ENCODE results near the gene COL18A1.
"Not testable (repeated sequence)": the region's sequence is repeated elsewhere in the genome, so short reads cannot be mapped to it uniquely, and the experiment has no call there.

The COL18A1 gene

DNA sequence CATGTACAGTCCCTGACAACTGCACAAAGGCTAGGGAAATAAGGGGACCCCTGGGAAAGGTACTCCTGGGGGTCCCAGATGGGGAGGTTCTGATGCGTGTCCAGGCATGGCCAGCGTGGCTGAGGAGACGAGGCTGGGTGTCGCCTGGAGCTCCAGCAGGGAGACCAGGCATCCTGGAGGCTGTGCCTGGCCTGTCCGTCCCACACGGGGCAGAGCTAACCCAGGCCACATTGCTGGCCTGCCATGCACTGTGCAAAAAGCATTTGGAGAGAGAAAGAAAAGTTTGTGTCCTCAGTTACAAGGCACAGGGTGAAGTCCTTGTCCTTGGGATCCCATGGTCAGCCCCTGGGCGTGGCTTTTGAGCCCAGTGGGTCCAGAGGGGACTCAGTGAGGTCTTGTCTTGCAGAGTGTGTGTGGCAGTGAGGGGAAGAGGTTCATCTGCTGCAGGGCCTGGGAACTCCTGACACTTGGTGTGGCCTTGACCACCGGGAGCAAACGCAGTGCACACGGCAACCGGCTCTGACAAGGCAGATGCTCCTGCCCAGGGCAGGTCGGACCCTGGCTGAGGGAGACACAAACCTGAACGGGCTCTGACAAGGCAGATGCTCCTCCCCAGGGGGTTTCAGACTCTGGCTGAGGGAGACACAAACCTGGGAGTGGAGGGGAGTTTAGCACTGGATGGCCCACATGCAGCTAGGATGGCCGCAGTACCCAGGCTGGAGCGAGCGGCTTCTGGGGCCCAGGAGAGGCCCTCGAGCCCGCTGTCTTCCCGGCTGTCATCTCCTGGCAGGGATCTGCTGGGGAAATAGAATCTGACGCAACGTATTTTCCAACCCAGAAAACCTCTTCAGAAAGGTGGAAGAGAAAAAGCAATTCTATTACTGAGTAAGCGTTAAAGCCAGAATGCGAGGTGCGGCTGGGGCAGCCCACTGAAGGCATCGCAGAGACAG is 37.3 kb upstream of the COL18A1 start:
- no peak for DNase-seq (ENCODE audit: low read depth)

DNA sequence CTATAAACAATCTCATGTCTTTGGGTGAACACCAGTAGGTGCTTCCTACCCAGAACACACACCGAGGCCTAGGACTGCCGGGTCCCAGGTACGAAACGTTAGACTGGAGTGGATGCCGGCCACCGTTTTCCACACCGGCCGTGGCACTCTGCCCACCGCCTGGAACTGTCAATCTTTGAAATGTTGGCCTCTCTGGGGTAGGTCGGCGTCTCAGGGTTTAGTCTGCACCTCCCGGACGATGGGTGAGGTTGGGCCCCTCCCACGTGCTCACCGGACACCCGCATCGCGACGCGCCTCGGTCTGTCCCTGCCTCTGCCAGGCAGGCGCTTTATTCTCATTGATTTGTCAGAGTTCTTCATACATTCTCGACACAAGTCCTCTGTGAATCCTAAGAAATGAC is 35.9 kb upstream of the COL18A1 start:
- DNase-seq (ENCODE audit: low read depth): not testable (repeated sequence)

DNA sequence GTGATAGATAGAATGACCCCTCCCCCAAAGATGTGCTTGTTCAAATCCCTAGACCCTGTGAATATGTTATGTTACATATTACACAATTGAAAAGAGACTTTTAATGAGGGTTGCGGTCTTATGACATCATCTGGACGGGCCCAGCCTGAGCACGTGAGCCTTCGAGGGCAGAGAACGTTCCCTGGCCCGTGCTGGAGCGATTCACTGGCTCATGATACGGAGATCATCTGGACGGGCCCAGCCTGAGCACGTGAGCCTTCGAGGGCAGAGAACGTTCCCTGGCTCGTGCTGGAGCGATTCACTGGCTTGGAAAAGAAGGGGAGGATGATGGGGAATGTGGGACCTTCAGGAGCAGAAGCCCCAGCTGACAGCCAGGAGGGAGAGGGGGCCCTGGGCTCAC is 34.4 kb upstream of the COL18A1 start:
- no peak for DNase-seq (ENCODE audit: low read depth)

DNA sequence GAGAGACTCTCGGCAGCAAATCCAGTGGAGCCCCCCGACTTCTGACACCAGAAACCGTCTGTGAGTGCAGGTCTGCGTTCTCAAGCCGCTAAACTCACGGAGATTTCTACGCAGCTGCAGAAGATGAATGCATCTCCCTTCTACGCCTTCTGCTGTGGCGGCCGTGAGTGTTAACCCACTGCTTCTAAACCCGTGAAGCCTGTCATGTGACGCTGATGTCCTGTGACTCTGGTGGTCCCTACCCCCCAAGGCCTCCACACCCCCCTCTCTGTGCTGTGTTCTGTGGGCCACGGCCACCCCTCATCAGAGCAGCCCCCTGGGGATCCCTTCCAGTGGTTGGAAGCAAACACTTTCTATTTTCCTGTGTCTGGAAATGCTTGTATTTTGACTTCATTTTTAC is 33.9 kb upstream of the COL18A1 start:
- no peak for DNase-seq (ENCODE audit: low read depth)

DNA sequence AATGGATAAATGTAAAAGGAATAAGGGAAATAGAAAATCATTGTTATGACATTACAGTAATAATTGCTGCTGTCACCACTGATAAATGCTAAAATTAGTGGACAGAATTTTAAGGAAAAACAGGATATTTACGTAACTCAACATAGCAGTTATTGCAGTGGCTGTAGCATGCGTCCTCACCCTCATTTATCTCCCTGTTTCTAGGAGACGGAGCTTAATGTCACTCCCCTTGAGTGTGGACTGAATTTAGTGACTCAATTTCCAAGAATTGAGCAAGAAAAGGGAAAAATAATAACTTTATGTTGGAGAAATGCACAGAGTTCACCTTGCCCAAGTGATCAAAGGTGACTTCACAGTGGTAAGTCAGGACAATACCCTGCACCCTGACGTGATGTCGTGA is 33.3 kb upstream of the COL18A1 start:
- no peak for DNase-seq (ENCODE audit: low read depth)

DNA sequence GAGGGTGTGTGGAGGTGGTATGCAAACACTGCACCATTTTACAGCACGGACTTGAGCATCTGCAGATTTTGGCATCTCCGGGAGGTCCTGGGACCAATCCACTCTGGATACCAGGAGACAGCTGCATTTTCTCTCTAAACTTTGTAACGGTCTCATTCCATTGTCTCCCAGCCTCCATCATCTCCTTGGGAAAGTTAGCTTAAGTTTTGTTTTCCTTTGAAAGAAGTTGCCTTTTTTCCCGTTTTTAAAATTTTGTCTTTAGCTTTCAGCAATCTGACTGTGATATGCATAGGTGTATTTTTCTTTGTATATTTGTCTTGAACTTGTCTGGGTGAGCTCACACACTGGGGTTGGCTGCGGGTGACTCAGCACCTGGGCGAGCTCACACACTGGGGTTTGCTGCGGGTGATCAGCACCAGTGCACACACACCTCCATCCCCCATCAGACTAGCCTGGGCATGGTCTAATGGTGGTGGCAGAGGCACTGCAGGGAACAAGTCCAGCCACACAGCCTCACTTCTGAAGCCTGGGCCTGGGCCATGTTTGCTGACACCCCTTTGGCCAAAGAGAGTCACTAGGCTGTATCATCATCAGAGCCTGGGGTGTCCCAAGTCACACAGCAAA is 32.1 kb upstream of the COL18A1 start:
- no peak for DNase-seq (ENCODE audit: low read depth)

DNA sequence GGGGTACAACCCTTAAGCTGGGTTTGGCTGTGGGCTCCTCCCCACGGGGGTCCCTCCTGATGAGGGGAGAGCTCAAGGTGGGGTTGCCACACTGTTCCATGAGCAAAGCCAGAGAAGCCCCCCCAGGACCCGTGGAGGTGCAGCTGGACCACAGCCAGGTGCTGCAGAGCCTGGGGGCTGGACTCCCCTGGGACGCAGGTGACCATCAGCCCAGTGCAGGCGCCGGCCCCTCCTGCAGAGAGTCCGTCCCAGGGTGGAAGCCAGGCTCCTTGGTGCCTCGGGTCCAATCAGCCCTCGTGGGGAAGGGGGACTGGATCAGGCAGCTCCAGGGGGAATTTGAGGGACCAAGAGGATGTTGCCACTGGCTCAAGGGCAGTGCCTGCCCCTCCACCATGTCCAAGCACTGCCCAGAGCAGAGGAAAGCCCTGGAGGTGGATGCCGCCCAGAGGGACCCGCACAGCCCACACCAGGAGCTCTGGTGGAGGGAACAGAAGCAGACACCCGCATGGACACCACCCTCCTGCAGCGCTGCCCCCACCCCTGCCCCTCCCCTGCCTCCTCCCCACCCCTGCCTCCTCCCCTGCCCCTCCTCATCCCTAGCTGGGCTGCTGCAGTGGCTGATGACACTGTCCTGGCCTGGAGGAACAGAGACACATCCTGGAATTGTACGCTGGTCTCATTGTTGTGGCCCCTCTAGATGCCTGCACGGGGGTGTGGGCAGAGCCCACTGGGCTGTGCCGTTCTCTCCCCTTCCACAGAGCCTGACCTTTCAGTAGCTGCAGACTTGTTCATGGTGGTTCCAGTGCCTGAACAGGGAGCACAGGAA is 30.8 kb upstream of the COL18A1 start:
- no peak for DNase-seq (ENCODE audit: low read depth)

DNA sequence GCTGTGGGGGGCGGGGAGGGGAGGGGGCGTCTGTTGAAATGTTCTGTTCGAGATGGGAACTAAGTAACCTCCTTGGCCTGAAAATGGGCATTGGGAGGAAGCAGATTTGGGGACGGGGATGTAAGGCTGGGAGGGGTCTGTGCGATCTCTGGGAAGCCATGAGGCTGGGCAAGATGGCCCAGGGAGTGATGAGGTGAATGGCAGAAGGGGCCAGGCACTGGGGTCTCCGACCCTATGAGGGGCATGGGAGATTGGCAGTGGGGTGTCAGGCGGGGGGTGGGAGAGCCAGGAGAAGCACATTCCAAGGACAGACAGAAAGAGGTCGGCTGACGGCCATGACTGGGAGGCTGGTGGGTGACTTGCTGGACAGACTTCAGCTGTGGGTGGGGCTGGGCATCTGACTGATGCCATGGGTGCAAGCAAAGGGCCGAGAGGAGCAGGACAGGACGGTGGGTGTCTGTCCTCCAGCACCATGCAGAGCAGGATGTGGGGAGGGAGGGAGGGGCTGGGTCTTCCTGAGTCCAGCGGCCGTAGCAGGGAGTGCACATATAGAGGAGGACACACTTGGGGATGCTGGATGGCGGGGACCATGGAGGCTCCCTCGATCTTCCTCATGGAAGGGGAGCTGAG is 30.0 kb upstream of the COL18A1 start:
- no peak for DNase-seq (ENCODE audit: low read depth)

DNA sequence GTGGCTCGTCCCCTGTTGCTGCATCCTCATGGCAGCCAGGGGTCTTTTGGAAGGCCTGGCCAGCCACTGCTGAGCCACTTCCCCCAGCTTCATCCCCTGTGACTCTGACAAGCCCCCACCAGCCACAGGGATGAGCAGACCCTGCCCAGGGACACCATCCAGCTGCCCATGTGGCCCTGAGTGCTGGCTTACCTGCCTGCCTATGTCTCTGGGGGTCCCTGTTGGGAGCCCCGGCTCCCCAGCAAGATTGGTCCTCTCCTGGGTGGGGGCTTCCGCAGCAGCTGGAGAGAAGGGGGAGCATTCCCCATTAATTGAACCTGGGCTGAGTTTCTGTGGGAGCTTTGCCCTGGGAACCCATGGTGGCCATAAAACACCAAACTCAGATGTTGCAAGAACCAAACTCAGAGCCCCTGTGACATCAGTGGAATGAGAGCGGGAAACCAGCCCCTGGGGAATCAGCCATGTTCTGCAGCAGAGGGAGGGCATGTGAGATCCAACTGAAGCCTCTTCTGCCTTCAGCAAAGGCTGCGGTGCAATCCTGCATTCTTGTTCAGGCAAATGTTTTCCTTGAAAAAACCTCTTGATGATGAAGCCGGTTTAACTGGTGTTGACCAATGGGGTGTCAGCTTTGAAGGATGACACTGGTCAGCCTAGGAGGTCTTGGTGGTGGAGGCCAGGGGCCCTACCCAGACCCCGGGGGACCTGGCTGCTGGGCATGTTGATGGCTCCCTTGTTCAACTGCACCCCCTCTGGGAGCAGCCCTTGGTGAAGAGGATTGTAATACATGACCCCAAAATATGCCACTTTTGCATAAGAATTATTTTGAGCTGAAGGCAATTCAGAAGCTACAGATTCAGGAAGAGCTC is 28.3 kb upstream of the COL18A1 start:
- DNase-seq (ENCODE audit: low read depth): no peak

DNA sequence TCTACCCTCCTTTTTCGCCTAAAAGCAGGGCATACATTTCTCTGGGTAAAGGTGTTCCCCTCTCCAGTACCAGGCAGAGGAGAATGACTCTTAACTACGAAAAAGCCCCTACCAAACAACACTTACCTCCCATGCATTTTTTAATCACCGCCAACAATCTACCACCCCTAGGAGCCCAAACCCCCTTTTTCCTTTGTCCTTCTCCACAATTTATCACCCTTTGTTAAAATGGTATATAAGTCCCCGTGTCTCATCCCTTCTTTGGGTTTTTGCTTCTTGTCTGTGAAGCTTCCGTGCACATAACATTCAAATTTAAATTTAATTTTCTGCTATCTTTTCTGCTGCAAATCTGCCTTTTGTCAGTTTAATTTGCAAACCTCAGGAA is 27.6 kb upstream of the COL18A1 start:
- DNase-seq (ENCODE audit: low read depth): no peak

DNA sequence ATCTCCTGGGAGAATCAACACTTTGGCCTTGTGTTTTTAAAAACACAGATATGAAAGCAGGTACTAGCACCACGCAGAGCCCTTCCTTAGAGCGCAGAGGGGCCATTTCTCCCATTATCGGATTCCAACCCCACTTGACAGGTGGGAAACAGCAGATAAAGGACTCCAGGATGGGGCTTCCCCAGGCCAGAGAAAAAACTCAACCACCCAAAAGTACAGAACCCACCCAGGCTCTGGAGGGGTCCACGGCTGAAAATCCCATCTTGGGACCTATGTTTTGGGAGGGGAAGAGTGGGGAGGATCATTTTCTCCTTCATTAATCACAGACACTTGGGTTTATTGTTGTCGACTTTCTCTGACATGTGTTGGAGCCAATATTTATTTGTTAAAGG is 27.1 kb upstream of the COL18A1 start:
- DNase-seq (ENCODE audit: low read depth): no peak

DNA sequence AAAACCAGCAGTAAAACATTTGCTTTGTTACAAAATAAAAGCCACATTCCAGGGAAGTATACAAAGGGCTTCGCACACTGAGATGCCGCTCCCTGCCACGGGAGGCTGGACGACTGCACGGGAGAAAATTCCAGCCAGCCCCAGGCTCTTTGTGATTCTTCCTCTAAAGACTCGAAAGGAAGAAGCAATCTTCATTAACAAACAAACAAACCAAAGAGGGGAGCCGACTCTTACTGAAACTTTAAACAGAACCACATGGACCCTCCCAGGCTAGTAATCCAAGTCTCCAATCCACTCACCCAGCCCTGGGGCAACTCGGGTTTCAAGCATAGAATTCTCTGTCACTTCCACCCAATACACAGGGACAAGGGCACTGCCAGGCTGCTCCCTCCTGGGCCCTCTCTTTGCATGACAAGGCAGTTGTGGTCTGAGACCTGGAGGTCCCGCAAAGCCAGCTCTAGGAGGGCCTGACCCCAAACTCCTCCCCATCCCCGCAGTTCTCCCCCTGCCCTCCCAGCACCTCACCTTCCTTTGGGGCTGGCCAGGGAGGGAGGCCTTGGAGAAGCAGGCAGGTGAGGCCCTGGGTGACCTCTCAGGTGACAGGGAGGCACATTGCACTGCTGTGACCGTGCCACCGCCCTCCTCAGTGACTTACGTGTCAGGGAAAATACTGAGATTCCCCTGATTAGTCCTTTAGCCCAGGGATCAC is 26.6 kb upstream of the COL18A1 start:
- DNase-seq (ENCODE audit: low read depth): no peak

DNA sequence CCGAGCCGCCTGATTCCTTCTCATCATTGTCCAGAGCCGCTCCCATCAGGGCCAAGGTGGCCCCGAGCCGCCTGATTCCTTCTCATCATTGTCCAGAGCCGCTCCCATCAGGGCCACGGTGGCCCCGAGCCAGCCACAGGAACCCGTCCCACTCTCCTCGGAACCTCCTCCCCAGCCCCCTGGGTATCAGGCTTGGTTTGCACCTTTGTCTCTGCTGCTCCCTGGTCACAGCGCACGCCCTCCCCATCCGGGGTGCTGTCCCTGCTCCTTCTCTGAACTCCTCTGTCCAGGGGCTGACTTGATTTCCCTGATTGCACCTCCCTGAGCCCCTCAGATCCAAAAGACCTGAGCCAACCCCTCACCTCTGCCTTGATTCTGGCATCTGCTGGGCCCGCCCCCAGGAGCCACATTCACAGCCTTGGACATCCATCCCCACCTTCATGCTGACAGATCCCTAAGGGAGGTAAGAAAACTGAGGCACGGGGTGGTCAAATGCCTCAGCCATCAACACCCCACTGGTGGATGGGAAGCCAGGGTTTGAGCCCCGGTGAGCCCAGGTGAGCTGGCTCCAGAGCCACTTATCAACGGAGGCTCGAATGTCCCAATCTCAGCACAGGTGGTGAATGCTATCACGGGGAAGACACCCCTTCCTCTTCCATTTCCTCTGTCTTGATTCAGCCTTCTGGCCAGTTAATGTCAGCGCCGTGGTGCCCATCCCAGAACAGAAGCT is 25.6 kb upstream of the COL18A1 start:
- DNase-seq (ENCODE audit: low read depth): no peak

DNA sequence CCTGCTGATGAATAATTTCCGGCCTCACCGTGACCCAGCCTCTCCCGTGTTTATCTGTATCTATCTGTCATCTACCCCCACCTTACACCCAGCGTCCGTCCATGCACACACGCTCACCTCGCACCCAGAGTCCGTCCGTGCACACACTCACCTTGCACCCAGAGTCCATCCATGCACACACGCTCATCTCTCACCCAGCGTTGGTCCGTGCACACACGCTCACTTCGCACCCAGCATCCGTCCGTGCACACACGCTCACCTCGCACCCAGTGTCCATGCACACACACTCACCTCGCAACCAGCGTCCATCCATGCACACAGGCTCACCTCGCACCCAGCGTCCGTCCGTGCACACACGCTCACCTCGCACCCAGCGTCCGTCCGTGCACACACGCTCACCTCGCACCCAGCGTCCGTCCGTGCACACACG is 25.0 kb upstream of the COL18A1 start:
- DNase-seq (ENCODE audit: low read depth): no peak

DNA sequence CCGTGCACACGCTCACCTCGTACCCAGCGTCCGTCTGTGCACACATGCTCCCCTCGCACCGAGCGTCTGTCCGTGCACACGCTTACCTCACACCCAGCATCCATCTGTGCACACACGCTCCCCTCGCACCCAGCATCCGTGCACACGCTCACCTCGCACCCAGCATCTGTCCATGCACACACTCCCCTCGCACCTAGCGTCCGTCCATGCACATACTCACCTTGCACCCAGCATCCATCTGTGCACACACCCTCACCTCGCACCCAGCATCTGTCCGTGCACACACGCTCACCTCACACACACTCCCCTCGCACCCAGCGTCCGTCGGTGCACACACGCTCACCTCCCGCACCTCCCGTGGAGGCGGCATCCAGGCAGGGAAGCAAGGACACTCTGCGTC is 24.4 kb upstream of the COL18A1 start:
- DNase-seq (ENCODE audit: low read depth): no peak

DNA sequence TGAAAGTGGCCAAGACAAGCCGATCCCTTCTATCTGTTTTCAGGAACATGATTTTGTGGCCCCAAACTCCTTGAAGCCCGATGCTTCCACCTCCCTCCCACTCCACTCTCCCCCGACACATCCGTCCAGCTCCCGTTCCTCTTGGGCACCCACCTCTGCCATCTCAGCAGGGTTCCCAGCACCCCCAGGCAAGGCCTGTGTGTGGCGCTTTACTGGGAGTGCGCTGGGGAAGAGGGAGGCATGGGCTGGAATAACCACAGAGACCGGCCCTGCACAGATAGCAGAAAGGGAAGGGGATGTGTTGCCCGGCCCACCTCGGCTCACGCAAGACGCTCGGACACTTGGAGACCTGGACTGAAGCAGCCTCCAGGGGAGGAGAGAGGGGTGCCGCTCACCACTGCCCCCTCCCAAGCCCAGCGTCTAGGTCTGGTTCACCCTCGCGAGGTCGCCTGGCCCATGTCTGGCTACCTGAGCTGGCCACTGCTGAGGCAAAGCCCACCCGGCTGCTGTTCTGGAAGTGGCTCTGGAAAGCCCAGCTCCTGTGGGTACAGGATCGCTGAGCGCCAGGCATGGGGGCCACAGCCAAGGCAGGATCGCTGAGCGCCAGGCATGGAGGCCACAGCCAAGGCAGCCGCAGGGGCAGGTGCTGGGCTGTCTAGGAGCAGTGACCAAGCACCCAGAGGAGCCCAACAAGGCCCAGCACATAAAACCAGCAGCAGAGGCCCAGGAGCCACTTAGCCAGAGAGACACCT is 23.8 kb upstream of the COL18A1 start:
- DNase-seq (ENCODE audit: low read depth): no peak

DNA sequence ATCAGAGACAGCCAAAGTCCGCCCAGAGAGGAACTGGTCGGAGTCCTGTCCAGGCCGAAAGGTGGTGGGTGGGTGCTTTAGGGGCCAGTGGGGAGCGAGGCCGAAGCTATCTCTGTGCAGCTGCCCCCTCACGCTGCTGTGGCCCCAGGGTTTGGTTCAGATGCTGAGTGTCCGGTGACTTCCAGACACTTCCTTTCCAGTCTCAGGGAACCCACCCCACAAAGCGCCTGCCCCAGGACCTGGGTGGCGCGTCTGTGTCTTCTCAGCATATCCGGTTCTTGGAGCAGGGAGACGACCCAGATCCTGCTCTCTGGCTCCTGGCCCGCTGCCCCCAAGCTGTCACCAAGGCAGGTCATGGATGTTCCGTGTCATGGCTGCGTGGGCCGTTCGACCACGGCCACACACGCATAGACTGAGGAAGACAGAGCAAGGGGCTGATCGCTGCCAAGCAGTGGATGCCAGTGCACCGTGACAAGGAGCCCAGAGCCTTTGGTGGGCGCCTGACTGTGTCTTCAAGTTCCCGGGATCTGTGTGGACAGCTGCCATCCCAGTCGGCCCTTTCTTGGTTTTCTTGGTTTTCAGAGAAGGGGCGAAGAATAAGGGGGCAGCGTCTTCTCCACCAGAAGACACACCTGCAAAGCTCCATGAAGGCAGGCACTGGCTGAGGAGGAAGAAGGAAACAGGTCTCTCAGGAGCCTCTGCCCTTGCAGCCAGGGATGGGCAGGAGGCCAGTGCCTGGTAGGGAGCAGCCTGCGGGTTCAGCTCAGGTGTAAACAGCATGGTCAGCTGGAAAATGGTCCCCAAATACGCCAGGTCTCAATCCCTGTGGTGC is 22.9 kb upstream of the COL18A1 start:
- no peak for DNase-seq (ENCODE audit: low read depth)

DNA sequence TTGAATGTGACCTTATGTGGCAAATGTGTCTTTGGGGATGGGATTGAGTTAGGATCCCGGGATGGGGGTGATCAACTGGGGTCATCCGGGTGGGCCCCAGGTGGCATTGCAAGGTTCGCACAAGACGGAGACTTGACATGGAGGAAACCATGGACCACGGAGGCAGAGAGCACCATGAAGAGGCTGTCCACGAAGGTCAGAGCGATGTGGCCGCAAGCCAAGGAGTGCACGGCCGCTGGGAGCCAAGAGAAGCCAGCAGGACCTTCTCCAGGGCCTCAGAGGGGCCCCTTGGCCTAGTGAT is 22.3 kb upstream of the COL18A1 start:
- DNase-seq (ENCODE audit: low read depth): no peak

Data from non-pigmented ciliary epithelial cell (primary cell).